ENCODE data around the gene CDC42EP4. TPM values are rescaled to one million over a fixed set of nuclear protein-coding genes. Genes with fewer than 3 reads are reported as not detected.

The CDC42EP4 gene
- total and polyA plus RNA-seq, 4 donors: 15.7 to 31.0 (median 28.0) TPM

GRCh38 chr17:73357318-73357717 is 45.5 kb upstream of the CDC42EP4 start:
- no peak overlapping the region for H3K9ac ChIP-seq (ENCODE audit: low read depth in 1 of 2, low read length in 2 of 2)
- TF ChIP-seq ATF3 (IDR thresholded peaks at IDR 0.05) (no peak), JUND (IDR thresholded peaks at IDR 0.05) (no peak), SP1 (IDR thresholded peaks at IDR 0.05) (no peak), FOXA1 (IDR thresholded peaks at IDR 0.05) (no peak), HNF4A (conservative IDR thresholded peaks at IDR 0.05) (no peak), CTCF (IDR thresholded peaks at IDR 0.05; ENCODE audit: low read depth, low read length, missing input control) (no peak), GABPA (IDR thresholded peaks at IDR 0.05 in 1 of 2, conservative IDR thresholded peaks at IDR 0.05 in 1 of 2) (no peak), REST (IDR thresholded peaks at IDR 0.05) (no peak), HNF4G (IDR thresholded peaks at IDR 0.05) (no peak), EGR1 (IDR thresholded peaks at IDR 0.05; ENCODE audit: low read depth in 2 of 2) (no peak), TAF1 (conservative IDR thresholded peaks at IDR 0.05) (no peak), NR2F2 (IDR thresholded peaks at IDR 0.05) (no peak), RAD21 (IDR thresholded peaks at IDR 0.05) (no peak), FOXA2 (IDR thresholded peaks at IDR 0.05) (no peak)
- H3K27me3 ChIP-seq (ENCODE audit: control insufficient read depth in 4 of 4, insufficient read depth in 4 of 4, low read length in 3 of 4): peaks cover 0 to 2% (median 0%) of the 10 kb centered on the region in 4 donors
- no peaks in the 10 kb centered on the region for H3K9me3 ChIP-seq (ENCODE audit: control insufficient read depth in 4 of 4, low read length in 3 of 4)
- no peak overlapping the region for H3K4me3 ChIP-seq (ENCODE audit: low read depth in 1 of 3, low read length in 3 of 3)
- 89% methylated on average over 9 of the region's 9 CpGs for WGBS
- DNase-seq (ENCODE audit: low spot score): no peak
- no peak overlapping the region for H3K27ac ChIP-seq (ENCODE audit: low read depth in 1 of 2, low read length in 2 of 2)
- H3K4me1 ChIP-seq (ENCODE audit: control insufficient read depth in 4 of 4, insufficient read depth in 4 of 4, low read length in 3 of 4): no peaks in the 10 kb centered on the region
- no peaks in the 10 kb centered on the region for H3K36me3 ChIP-seq (ENCODE audit: control insufficient read depth in 4 of 4, insufficient read depth in 3 of 4, low read depth in 1 of 4, low read length in 3 of 4)

- no peak overlapping the region for H3K4me3 ChIP-seq (ENCODE audit: low read depth in 1 of 3, low read length in 3 of 3)
- H3K36me3 ChIP-seq (ENCODE audit: control insufficient read depth in 4 of 4, insufficient read depth in 3 of 4, low read depth in 1 of 4, low read length in 3 of 4): no peaks in the 10 kb centered on the region
- peaks cover 0 to 2% (median 0%) of the 10 kb centered on the region in 4 donors for H3K27me3 ChIP-seq (ENCODE audit: control insufficient read depth in 4 of 4, insufficient read depth in 4 of 4, low read length in 3 of 4)
- no peaks in the 10 kb centered on the region for H3K4me1 ChIP-seq (ENCODE audit: control insufficient read depth in 4 of 4, insufficient read depth in 4 of 4, low read length in 3 of 4)
- no peak for DNase-seq (ENCODE audit: low spot score)
- no peak for TF ChIP-seq ATF3 (IDR thresholded peaks at IDR 0.05)
- TF ChIP-seq NR2F2 (IDR thresholded peaks at IDR 0.05): no peak
- no peak for TF ChIP-seq EGR1 (IDR thresholded peaks at IDR 0.05; ENCODE audit: low read depth in 2 of 2)
- no peak for TF ChIP-seq FOXA1 (IDR thresholded peaks at IDR 0.05)
- no peak overlapping the region for H3K27ac ChIP-seq (ENCODE audit: low read depth in 1 of 2, low read length in 2 of 2)
- WGBS: 89% methylated on average over 8 of the region's 8 CpGs
- no peak overlapping the region for H3K9ac ChIP-seq (ENCODE audit: low read depth in 1 of 2, low read length in 2 of 2)
- H3K9me3 ChIP-seq (ENCODE audit: control insufficient read depth in 4 of 4, low read length in 3 of 4): no peaks in the 10 kb centered on the region
These were observed 44.9 kb upstream of the CDC42EP4 start for GRCh38 chr17:73356561-73357170.
